Measurements from ENCODE around the gene KRTAP21-3. TPM values are rescaled to one million over a fixed set of nuclear protein-coding genes. Genes with fewer than 3 reads are reported as not detected.

The KRTAP21-3 gene
- polyA plus RNA-seq, 2 donors, result not detected

DNA sequence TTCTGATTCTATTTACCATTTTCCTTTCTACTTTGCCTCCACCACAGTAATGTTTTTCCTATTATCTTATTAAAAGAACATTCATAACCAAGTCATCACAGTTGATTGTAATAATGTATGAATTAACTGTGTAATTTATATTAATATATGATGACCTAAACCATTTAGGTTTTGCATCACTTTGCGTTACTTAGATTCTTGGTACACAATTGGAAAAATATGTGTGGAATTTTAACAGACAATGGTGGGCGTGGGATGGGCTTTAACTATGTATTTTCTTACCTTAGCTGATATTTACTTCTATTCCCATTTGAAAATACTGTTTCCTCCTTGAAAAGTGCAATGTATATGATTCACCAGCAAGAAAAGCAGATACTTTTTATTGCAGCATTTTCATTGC is 3.6 kb downstream of the KRTAP21-3 start:
- Histone ChIP-seq H3K36me3 (ENCODE audit: control insufficient read depth in 2 of 2, insufficient read depth in 2 of 2, low read length in 1 of 2) (no peaks in the 10 kb centered on the region), H3K27ac (ENCODE audit: low read depth in 2 of 2, low read length in 1 of 2) (no peak overlapping the region), H3K4me3 (ENCODE audit: low read depth in 1 of 2, low read length in 2 of 2) (no peak overlapping the region), H3K4me1 (ENCODE audit: control insufficient read depth in 2 of 2, insufficient read depth in 2 of 2, low read length in 1 of 2) (no peaks in the 10 kb centered on the region), H3K27me3 (ENCODE audit: control insufficient read depth in 1 of 2, insufficient read depth in 2 of 2, low read length in 2 of 2) (no peaks in the 10 kb centered on the region), H3K9me3 (ENCODE audit: control insufficient read depth in 2 of 2, insufficient read depth in 1 of 2, low read depth in 1 of 2, low read length in 1 of 2) (no peaks in the 10 kb centered on the region)
- 51 to 70% methylated on average over 2 of the region's 2 CpGs for WGBS, 2 donors

DNA sequence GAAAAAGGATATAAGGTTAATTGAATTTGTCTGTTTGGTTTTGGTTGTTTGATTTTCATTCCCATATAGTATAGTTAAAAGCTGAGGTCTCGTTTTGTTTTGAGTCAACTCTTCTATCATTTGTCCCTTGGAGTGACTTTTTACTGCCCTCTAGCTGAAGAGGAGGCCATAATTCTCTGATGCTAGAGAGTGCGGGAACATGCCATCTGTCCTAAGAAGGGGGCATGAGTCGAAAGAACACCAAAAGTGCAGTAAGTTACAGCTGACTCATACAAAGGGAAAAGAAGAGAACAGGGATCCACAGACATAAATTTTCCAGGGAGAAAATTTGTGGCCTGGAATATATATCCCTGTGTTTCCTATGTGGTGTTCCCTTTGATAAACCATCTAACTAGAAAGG is 4.1 kb downstream of the KRTAP21-3 start:
- no peaks in the 10 kb centered on the region for H3K4me1 ChIP-seq (ENCODE audit: control insufficient read depth in 2 of 2, insufficient read depth in 2 of 2, low read length in 1 of 2)
- no peaks in the 10 kb centered on the region for H3K36me3 ChIP-seq (ENCODE audit: control insufficient read depth in 2 of 2, insufficient read depth in 2 of 2, low read length in 1 of 2)
- no peaks in the 10 kb centered on the region for H3K9me3 ChIP-seq (ENCODE audit: control insufficient read depth in 2 of 2, insufficient read depth in 1 of 2, low read depth in 1 of 2, low read length in 1 of 2)
- no peak overlapping the region for H3K4me3 ChIP-seq (ENCODE audit: low read depth in 1 of 2, low read length in 2 of 2)
- H3K27ac ChIP-seq (ENCODE audit: low read depth in 2 of 2, low read length in 1 of 2), result no peak overlapping the region
- no peaks in the 10 kb centered on the region for H3K27me3 ChIP-seq (ENCODE audit: control insufficient read depth in 1 of 2, insufficient read depth in 2 of 2, low read length in 2 of 2)
- WGBS, 2 donors, result 55 to 72% methylated on average over 3 of the region's 3 CpGs

- Histone ChIP-seq H3K9me3 (ENCODE audit: control insufficient read depth in 2 of 2, insufficient read depth in 1 of 2, low read depth in 1 of 2, low read length in 1 of 2) (no peaks in the 10 kb centered on the region), H3K36me3 (ENCODE audit: control insufficient read depth in 2 of 2, insufficient read depth in 2 of 2, low read length in 1 of 2) (no peaks in the 10 kb centered on the region), H3K4me1 (ENCODE audit: control insufficient read depth in 2 of 2, insufficient read depth in 2 of 2, low read length in 1 of 2) (no peaks in the 10 kb centered on the region), H3K27ac (ENCODE audit: low read depth in 2 of 2, low read length in 1 of 2) (no peak overlapping the region), H3K27me3 (ENCODE audit: control insufficient read depth in 1 of 2, insufficient read depth in 2 of 2, low read length in 2 of 2) (no peaks in the 10 kb centered on the region), H3K4me3 (ENCODE audit: low read depth in 1 of 2, low read length in 2 of 2) (no peak overlapping the region)
- WGBS, 2 donors, result 85 to 90% methylated on average over 3 of the region's 3 CpGs
These were observed 4.8 kb downstream of the KRTAP21-3 start for GRCh38 chr21:30713766-30714165.

- Histone ChIP-seq H3K27ac (ENCODE audit: low read depth in 2 of 2, low read length in 1 of 2) (no peak overlapping the region), H3K4me1 (ENCODE audit: control insufficient read depth in 2 of 2, insufficient read depth in 2 of 2, low read length in 1 of 2) (no peaks in the 10 kb centered on the region), H3K36me3 (ENCODE audit: control insufficient read depth in 2 of 2, insufficient read depth in 2 of 2, low read length in 1 of 2) (no peaks in the 10 kb centered on the region), H3K4me3 (ENCODE audit: low read depth in 1 of 2, low read length in 2 of 2) (no peak overlapping the region), H3K9me3 (ENCODE audit: control insufficient read depth in 2 of 2, insufficient read depth in 1 of 2, low read depth in 1 of 2, low read length in 1 of 2) (no peaks in the 10 kb centered on the region), H3K27me3 (ENCODE audit: control insufficient read depth in 1 of 2, insufficient read depth in 2 of 2, low read length in 2 of 2) (no peaks in the 10 kb centered on the region)
- WGBS, 2 donors, result 20% methylated on average over 3 of the region's 3 CpGs
These were observed 8.1 kb downstream of the KRTAP21-3 start for GRCh38 chr21:30710499-30710898.

GRCh38 chr21:30707409-30707808 is 11.2 kb downstream of the KRTAP21-3 start:
- no peak overlapping the region for H3K27ac ChIP-seq (ENCODE audit: low read depth in 2 of 2, low read length in 1 of 2)

DNA sequence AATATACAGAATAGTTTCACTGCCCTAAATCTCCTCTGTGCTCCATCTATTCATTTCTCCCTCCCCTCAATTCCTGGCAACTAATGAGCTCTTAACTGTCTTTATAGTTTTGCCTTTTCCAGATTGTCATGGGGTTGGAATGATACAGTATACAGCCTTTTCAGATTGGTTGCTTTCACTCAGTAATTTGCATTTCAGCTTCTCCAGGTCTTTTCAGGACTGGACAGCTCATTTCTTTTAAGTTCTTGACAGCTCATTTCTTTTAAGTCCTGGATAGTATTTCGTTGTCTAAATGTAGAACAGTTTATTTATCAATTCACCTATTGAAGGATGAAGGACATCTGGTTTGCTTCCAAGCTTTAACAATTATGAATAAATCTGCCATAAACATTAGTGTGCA is 22.6 kb downstream of the KRTAP21-3 start:
- H3K4me1 ChIP-seq (ENCODE audit: control insufficient read depth in 2 of 2, insufficient read depth in 2 of 2, low read length in 1 of 2), result no peaks in the 10 kb centered on the region
- H3K9me3 ChIP-seq (ENCODE audit: control insufficient read depth in 2 of 2, insufficient read depth in 1 of 2, low read depth in 1 of 2, low read length in 1 of 2), result peaks cover 4 to 6% of the 10 kb centered on the region in 2 donors

More at GRCh38 chr21:30707409-30707808, 11.2 kb downstream of the KRTAP21-3 start:
- H3K9me3 ChIP-seq (ENCODE audit: control insufficient read depth in 2 of 2, insufficient read depth in 1 of 2, low read depth in 1 of 2, low read length in 1 of 2), result no peaks in the 10 kb centered on the region
- no peak overlapping the region for H3K4me3 ChIP-seq (ENCODE audit: low read depth in 1 of 2, low read length in 2 of 2)
- H3K27me3 ChIP-seq (ENCODE audit: control insufficient read depth in 1 of 2, insufficient read depth in 2 of 2, low read length in 2 of 2), result no peaks in the 10 kb centered on the region
- no peaks in the 10 kb centered on the region for H3K4me1 ChIP-seq (ENCODE audit: control insufficient read depth in 2 of 2, insufficient read depth in 2 of 2, low read length in 1 of 2)
- no peaks in the 10 kb centered on the region for H3K36me3 ChIP-seq (ENCODE audit: control insufficient read depth in 2 of 2, insufficient read depth in 2 of 2, low read length in 1 of 2)

DNA sequence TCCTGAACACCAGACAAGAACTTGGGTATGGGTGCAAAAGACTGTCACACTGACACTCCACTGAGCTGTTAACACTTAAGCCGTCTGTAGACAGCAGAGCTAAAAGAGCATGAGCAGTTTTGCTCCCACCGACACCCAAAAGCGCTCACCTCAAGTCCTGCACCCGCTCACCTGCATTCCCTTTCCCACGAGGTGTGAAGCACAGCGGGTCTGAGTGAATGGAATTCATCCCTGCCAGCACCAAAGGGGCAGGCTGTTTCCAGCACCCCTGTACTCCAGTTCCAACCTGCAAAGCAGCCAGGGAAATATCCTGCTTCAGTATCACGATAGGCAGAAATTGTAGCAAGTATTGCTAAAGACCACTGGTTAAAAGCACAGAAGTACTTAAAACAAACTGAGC is 28.8 kb downstream of the KRTAP21-3 start:
- 65 to 69% methylated on average over 7 of the region's 7 CpGs for WGBS, 2 donors
- no peaks in the 10 kb centered on the region for H3K27me3 ChIP-seq (ENCODE audit: control insufficient read depth in 1 of 2, insufficient read depth in 2 of 2, low read length in 2 of 2)
- H3K9me3 ChIP-seq (ENCODE audit: control insufficient read depth in 2 of 2, insufficient read depth in 1 of 2, low read depth in 1 of 2, low read length in 1 of 2), result peaks cover 2 to 5% of the 10 kb centered on the region in 2 donors
- H3K4me1 ChIP-seq (ENCODE audit: control insufficient read depth in 2 of 2, insufficient read depth in 2 of 2, low read length in 1 of 2), result no peaks in the 10 kb centered on the region
- no peak overlapping the region for H3K4me3 ChIP-seq (ENCODE audit: low read depth in 1 of 2, low read length in 2 of 2)
- no peaks in the 10 kb centered on the region for H3K36me3 ChIP-seq (ENCODE audit: control insufficient read depth in 2 of 2, insufficient read depth in 2 of 2, low read length in 1 of 2)
- H3K27ac ChIP-seq (ENCODE audit: low read depth in 2 of 2, low read length in 1 of 2), result no peak overlapping the region

More for the DNA sequence above, 22.6 kb downstream of the KRTAP21-3 start:
- Histone ChIP-seq H3K4me3 (ENCODE audit: low read depth in 1 of 2, low read length in 2 of 2) (no peak overlapping the region), H3K27me3 (ENCODE audit: control insufficient read depth in 1 of 2, insufficient read depth in 2 of 2, low read length in 2 of 2) (no peaks in the 10 kb centered on the region), H3K27ac (ENCODE audit: low read depth in 2 of 2, low read length in 1 of 2) (no peak overlapping the region), H3K36me3 (ENCODE audit: control insufficient read depth in 2 of 2, insufficient read depth in 2 of 2, low read length in 1 of 2) (no peaks in the 10 kb centered on the region)
- WGBS, 2 donors, result 27 to 39% methylated on average over 1 of the region's 1 CpG

- 74 to 76% methylated on average over 6 of the region's 6 CpGs for WGBS, 2 donors
- peaks cover 2 to 5% of the 10 kb centered on the region in 2 donors for H3K9me3 ChIP-seq (ENCODE audit: control insufficient read depth in 2 of 2, insufficient read depth in 1 of 2, low read depth in 1 of 2, low read length in 1 of 2)
- no peak overlapping the region for H3K27ac ChIP-seq (ENCODE audit: low read depth in 2 of 2, low read length in 1 of 2)
- no peaks in the 10 kb centered on the region for H3K4me1 ChIP-seq (ENCODE audit: control insufficient read depth in 2 of 2, insufficient read depth in 2 of 2, low read length in 1 of 2)
- H3K27me3 ChIP-seq (ENCODE audit: control insufficient read depth in 1 of 2, insufficient read depth in 2 of 2, low read length in 2 of 2), result no peaks in the 10 kb centered on the region
- H3K36me3 ChIP-seq (ENCODE audit: control insufficient read depth in 2 of 2, insufficient read depth in 2 of 2, low read length in 1 of 2), result no peaks in the 10 kb centered on the region
- no peak overlapping the region for H3K4me3 ChIP-seq (ENCODE audit: low read depth in 1 of 2, low read length in 2 of 2)
These were observed 34.1 kb downstream of the KRTAP21-3 start for GRCh38 chr21:30684506-30684905.

DNA sequence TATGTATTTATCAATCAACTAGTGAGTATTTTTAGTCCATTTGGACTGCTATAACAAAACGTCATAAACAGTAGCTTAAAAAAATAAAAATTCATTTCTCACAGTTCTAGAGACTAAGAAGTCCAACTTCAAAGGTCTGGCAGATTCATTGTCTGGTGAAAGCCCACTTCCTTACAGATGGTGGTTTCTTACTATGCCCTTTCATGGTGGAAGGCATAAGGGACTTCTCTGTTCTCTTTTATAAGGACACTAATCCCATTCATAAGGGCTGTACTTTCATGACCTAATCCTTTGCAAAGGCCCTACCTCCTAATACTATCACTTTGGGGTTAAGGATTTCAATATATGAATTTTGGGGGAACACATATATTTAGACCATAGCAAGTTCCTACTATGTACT is 38.0 kb downstream of the KRTAP21-3 start:
- Histone ChIP-seq H3K4me1 (ENCODE audit: control insufficient read depth in 2 of 2, insufficient read depth in 2 of 2, low read length in 1 of 2) (no peaks in the 10 kb centered on the region), H3K27me3 (ENCODE audit: control insufficient read depth in 1 of 2, insufficient read depth in 2 of 2, low read length in 2 of 2) (no peaks in the 10 kb centered on the region), H3K4me3 (ENCODE audit: low read depth in 1 of 2, low read length in 2 of 2) (no peak overlapping the region), H3K36me3 (ENCODE audit: control insufficient read depth in 2 of 2, insufficient read depth in 2 of 2, low read length in 1 of 2) (no peaks in the 10 kb centered on the region), H3K9me3 (ENCODE audit: control insufficient read depth in 2 of 2, insufficient read depth in 1 of 2, low read depth in 1 of 2, low read length in 1 of 2) (peaks cover 0 to 5% of the 10 kb centered on the region in 2 donors), H3K27ac (ENCODE audit: low read depth in 2 of 2, low read length in 1 of 2) (no peak overlapping the region)
- 18 to 37% methylated on average over 1 of the region's 1 CpG for WGBS, 2 donors

GRCh38 chr21:30676737-30677136 is 41.8 kb downstream of the KRTAP21-3 start:
- H3K4me3 ChIP-seq (ENCODE audit: low read depth in 1 of 2, low read length in 2 of 2), result no peak overlapping the region
- H3K27me3 ChIP-seq (ENCODE audit: control insufficient read depth in 1 of 2, insufficient read depth in 2 of 2, low read length in 2 of 2), result no peaks in the 10 kb centered on the region
- H3K4me1 ChIP-seq (ENCODE audit: control insufficient read depth in 2 of 2, insufficient read depth in 2 of 2, low read length in 1 of 2), result no peaks in the 10 kb centered on the region
- peaks cover 0 to 6% of the 10 kb centered on the region in 2 donors for H3K9me3 ChIP-seq (ENCODE audit: control insufficient read depth in 2 of 2, insufficient read depth in 1 of 2, low read depth in 1 of 2, low read length in 1 of 2)
- H3K36me3 ChIP-seq (ENCODE audit: control insufficient read depth in 2 of 2, insufficient read depth in 2 of 2, low read length in 1 of 2), result no peaks in the 10 kb centered on the region
- no peak overlapping the region for H3K27ac ChIP-seq (ENCODE audit: low read depth in 2 of 2, low read length in 1 of 2)
